GM19372 (cell line): ENCODE measurements around the gene THRA.

Experiments used
- ATAC-seq: cut with Tn5 transposase; IDR thresholded peaks from one replicate; pipeline ENCODE4 v1.9.1; 2021; ENCODE audit warnings: mild to moderate bottlenecking, low read depth, moderate library complexity; ENCODE audit not compliant: unreplicated experiment

The THRA gene

DNA sequence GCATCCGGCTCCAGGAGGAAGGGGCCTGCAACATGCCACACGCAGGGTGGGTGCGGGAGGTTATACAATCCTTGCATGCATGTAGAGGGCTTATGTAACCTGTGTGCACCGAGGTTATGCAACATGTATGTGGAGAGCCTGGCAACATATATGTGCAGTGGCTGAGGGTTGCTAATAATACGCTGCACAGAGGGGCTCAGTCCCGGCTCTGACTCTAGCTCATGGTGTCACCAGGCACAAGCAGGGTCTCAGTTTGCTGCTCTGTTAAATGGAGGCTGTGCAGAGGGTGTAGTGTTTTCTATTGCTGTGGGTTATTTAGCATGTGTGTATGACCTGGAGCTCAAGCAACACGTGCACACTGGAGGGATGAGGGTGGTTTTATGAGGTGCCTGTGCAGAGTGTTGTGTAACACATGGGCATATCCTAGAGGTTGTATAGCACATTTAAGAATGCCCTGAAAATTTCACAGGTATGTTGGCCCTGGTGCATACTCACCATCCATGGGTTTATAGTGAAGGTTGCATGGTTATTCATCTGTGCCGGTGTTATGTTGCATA, 13.3 kb downstream of the THRA start:
- ATAC-seq = no peak

DNA sequence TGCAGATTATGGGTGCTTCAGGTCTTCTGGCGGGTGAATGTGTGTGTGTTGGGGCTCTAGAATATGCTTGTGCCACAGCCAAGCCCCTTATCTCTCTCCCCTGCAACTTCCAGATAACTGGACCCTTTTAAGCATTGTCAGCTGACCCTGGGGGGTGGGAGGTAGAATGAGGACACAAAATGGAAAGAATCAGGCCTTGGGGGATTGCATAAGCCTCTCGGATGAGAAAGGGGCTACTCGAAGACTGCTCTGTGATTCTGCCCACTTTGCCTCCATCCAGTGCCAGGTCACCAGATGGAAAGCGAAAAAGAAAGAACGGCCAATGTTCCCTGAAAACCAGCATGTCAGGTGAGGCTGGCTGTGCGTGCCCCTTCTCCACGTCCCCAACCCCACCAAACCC, 13.8 kb downstream of the THRA start:
- ATAC-seq = no peak

DNA sequence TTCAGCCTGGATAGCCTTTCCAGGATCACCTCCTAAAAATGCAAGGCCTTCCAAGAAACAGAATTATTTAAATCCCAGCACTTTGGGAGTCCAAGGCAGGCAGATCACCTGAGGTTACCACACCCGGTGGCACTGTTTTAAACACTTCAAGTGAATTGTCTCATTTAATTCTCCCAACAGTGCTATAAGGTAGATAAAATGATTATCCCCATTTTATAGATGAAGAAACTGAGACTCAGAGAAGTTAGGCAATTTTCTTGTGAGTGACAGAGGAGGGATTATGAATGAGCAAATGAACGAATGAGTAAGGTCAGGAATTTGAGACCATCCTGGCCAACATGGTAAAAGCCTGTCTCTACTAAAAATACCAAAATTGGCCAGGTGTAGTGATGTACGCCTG, 16.8 kb downstream of the THRA start:
- no peak for ATAC-seq

DNA sequence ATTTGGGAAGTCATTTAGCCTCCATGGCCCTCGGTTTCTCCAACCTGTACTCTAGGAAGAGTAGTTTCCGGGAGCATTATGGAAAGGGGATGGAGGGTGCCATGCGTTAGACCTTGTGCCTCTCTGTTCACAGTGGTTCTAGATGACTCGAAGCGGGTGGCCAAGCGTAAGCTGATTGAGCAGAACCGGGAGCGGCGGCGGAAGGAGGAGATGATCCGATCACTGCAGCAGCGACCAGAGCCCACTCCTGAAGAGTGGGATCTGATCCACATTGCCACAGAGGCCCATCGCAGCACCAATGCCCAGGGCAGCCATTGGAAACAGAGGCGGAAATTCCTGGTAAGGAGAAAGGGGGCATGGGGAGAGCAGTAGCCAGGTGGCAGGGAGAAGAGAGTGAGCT, 21.7 kb downstream of the THRA start:
- ATAC-seq = no peak

GRCh38 chr17:40086150-40087044, 23.6 kb downstream of the THRA start:
- no peak for ATAC-seq

- no peak for ATAC-seq
These were observed 24.5 kb downstream of the THRA start for GRCh38 chr17:40087049-40087794.

- ATAC-seq = no peak
These were observed 25.3 kb downstream of the THRA start for GRCh38 chr17:40087903-40088718.

DNA sequence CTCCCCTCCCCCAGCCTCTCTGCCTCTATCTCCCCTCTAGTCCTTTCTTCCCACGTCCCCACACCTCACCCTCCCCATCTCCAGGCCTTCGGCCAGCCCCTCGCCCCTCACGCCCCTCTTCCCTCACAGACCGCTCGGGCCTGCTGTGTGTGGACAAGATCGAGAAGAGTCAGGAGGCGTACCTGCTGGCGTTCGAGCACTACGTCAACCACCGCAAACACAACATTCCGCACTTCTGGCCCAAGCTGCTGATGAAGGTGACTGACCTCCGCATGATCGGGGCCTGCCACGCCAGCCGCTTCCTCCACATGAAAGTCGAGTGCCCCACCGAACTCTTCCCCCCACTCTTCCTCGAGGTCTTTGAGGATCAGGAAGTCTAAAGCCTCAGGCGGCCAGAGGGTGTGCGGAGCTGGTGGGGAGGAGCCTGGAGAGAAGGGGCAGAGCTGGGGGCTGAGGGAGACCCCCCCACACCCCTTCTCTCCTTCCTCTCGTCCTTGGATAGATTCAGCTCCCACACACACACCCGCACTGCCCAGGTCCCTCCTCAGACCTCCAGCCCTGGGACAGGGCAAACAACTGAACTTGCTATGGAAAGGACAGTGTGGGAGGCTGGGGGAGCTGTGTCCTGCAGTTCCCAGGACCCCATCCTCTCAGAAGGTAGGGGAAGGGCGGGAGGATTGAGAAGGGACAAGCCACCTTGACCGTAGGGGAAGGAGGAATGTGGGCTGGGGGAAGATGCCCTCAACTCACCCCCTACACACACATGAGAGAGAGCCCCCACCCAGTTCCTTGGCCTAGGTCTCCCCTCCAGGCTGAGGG, 26.5 kb downstream of the THRA start:
- ATAC-seq = no peak

- ATAC-seq = no peak
These were observed 27.7 kb downstream of the THRA start for GRCh38 chr17:40090237-40091119.

DNA sequence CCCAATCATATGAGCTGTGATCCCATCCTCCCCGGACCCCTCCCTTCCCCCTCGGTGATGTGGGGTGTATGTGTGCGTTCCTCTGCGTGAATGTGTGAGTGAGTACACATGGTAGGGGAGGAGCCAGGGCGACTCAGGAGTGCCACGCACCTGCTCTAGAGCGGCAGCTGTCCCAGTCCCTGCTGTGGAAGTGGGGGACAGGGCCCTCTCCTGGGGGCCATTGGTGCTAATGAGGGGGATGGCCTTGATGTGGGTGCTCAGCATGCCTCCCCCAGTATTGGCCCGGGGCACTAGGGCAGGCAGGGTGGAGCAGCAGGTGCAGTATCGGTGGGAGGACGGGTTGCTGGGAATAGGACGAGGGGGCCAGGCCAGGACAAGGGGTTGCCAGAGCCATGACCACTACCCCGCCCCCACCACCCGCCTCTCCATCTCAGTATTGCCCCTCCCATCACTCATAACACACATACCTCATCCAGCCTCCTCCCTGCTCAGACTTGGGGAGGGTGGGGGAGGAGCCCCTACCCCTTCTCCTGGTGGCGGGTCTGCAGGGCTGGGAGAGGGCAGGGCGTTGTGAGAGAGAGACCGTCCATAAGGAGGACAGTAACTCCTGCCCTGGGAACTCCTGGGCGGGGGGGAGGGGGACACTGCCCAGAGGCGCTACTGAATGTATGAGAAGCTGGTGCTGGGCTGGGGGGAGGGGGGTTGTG, 29.1 kb downstream of the THRA start:
- ATAC-seq = no peak

- no peak for ATAC-seq
These were observed 29.8 kb downstream of the THRA start for GRCh38 chr17:40092581-40092980.

DNA sequence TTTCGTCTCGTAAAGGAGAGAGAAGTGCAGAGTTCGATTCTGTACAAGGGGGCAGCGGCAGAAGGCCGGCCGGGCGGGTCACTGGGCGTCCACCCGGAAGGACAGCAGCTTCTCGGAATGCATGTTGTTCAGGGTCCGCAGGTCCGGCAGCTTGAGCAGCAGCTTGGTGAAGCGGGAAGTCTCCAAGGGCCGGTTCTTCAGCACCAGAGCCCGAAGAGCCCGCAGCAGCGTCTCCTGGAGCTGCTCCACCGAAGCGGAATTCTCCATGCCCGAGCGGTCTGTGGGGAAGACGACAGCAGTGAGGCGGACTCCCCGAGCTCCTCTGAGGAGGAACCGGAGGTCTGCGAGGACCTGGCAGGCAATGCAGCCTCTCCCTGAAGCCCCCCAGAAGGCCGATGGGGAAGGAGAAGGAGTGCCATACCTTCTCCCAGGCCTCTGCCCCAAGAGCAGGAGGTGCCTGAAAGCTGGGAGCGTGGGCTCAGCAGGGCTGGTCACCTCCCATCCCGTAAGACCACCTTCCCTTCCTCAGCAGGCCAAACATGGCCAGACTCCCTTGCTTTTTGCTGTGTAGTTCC, 30.3 kb downstream of the THRA start:
- no peak for ATAC-seq

DNA sequence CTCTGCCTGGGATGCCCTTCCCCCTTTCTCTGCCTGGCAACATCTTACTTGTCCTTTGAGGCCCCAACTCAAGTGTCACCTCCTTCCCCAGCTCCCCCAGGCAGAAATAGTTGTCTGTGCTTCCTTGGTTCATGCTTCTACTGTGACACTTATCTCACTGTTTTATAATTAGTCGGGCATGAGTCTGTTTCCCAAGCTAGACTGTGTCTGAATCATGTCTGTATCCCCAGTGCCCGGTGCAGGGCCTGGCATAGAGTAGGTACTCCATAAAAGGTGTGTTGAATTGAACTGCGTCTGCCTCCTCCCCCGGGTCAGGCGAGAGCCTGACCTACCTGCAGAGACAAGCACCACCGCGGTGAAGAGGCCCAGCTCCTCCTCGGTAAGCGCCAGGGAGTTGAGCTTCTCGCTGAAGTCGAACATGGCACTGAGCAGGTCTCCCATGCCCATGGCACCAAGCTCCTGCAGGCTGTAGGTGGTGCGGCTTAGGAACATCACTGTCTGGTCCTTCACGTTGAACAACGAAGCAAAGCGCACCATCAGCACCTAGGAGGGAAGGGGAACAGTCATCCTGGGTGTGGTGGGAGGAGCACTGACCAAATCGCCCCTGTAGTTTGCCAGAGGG, 30.9 kb downstream of the THRA start:
- ATAC-seq = no peak

- ATAC-seq = no peak
These were observed 32.1 kb downstream of the THRA start for GRCh38 chr17:40094874-40095273.

DNA sequence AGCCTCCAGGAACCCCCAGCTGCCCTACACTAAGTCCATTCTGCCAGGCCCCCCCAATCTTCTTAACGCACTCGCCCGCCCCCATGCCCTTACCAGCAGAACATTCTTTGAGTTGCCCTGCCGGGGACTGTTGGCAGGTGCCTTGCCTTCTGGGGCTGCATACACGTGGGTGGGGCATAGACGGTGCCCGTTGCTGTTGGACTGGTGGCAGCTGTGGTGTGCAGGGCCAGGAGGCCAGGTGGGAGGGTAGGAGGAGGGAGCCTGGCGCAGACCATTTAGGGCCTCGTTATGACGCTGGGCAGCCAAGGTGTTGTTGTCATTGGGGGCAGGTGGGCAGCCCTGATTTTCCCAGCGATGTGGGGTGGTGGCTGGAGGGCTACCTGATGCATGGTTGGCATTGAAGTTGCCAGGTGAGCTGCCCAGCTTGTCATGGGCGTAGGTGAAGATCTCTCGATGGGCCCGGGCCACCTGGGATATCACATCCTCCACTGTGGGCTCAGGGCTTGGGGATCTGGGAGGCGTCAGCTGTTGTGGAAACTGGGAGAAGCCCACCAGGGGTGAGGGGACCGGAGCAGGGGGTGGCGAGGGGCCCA, 32.7 kb downstream of the THRA start:
- ATAC-seq = no peak

DNA sequence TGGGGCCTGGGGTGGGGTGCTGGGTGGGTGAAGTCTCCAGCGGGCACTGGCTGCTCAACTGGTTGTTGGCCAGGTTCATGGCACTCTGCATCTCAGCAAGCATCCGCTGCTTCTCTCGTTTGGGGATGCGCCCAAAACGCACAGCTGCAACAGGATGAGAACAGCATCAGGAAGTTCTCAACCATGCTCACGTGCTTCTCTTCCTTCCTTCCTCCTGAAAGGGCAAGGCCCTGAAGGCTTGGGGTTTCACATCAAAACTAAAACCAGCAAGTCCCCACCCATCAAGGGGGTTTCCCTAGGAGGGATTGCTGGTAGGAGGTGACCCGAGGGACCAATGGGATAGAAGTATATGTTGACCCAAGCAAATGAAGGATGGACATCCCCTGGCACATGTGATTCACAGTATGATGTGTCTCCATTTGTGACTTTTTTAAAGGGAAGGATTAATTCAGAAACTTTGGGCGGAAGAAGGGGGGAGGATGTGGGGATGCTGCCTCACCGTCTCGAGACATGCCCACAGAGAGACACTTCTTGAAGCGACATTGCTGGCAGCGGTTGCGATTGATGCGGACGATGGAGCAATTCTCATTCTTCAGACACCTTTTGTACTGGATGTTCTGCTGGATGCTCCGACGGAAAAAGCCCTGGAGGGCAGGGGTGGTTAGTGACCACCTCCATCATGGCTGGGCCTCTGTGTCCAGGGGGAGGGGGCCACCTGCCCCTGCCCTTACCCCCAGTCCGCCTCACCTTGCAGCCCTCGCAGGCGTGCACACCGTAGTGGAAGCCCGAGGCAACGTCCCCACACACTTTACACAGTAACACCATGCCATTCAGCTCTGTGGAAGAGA, 33.4 kb downstream of the THRA start:
- ATAC-seq = peak; percentile 39
